Mesenchymal stem cell (in vitro differentiated cells and primary cell): ENCODE data around the gene C1QL2.

Experiments
- DNase-seq: peaks from one replicate; pipeline ENCODE4 v3.0.0-alpha.2; 2013
- H2AFZ ChIP-seq: one replicate; pipeline ENCODE4 v1.6.1; 2013; ENCODE audit warnings: low read depth, mild to moderate bottlenecking, control low read depth, inconsistent platforms, low read length, moderate library complexity
- H2AK5ac ChIP-seq: 2 replicates; pipeline ENCODE4 v1.6.1; 2013; ENCODE audit warnings: low read length, moderate library complexity, mild to moderate bottlenecking, inconsistent platforms; ENCODE audit not compliant: severe bottlenecking
- H2BK120ac ChIP-seq: one replicate; pipeline ENCODE4 v1.6.1; 2013; ENCODE audit warnings: low read depth, mild to moderate bottlenecking, inconsistent platforms, low read length, moderate library complexity
- H2BK12ac ChIP-seq, 2 experiments: one replicate each; pipeline ENCODE4 v1.6.1; 2013; ENCODE audit warnings: inconsistent platforms in 2 of 2, low read length in 2 of 2, mild to moderate bottlenecking in 2 of 2, moderate library complexity in 2 of 2, control low read depth in 1 of 2
- H2BK15ac ChIP-seq: one replicate; pipeline ENCODE4 v1.6.1; 2013; ENCODE audit warnings: mild to moderate bottlenecking, low read depth, inconsistent platforms; ENCODE audit not compliant: poor library complexity, severe bottlenecking
- H2BK5ac ChIP-seq: 2 replicates; pipeline ENCODE4 v1.6.1; 2013; ENCODE audit warnings: low read depth, mild to moderate bottlenecking, low read length, control low read depth, inconsistent platforms; ENCODE audit not compliant: poor library complexity, severe bottlenecking
- H3K14ac ChIP-seq, 2 experiments: one replicate each; pipeline ENCODE4 v1.6.1; 2013; ENCODE audit warnings: inconsistent platforms in 2 of 2, low read length in 2 of 2, control low read depth in 1 of 2, mild to moderate bottlenecking in 1 of 2, moderate library complexity in 1 of 2
- H3K18ac ChIP-seq, 2 experiments: one replicate each; pipeline ENCODE4 v1.6.1; 2013; ENCODE audit warnings: inconsistent platforms in 2 of 2, low read length in 2 of 2, control low read depth in 1 of 2, low read depth in 1 of 2, mild to moderate bottlenecking in 1 of 2
- H3K23ac ChIP-seq, 2 experiments: one replicate each; pipeline ENCODE4 v1.6.1; 2013; ENCODE audit warnings: inconsistent platforms in 2 of 2, low read length in 2 of 2, mild to moderate bottlenecking in 2 of 2, moderate library complexity in 2 of 2, control low read depth in 1 of 2
- H3K27ac ChIP-seq: 2 replicates; pipeline ENCODE4 v1.5.1; 2013; ENCODE audit warnings: mild to moderate bottlenecking, moderate library complexity, low read length, control low read depth, inconsistent platforms; ENCODE audit not compliant: poor library complexity, severe bottlenecking
- H3K27me3 ChIP-seq, 2 experiments: 2 replicates each; pipeline versions ENCODE4 v1.6.1 to v1.7.0; 2013; ENCODE audit warnings: low read length in 2 of 2, mild to moderate bottlenecking in 2 of 2, moderate library complexity in 2 of 2, control low read depth in 1 of 2, inconsistent platforms in 1 of 2; ENCODE audit not compliant: control insufficient read depth in 1 of 2, insufficient read depth in 1 of 2
- H3K36me3 ChIP-seq, 2 experiments: 2 replicates each; pipeline versions ENCODE4 v1.6.1 to v1.7.0; 2013; ENCODE audit warnings: low read length in 2 of 2, control low read depth in 1 of 2, inconsistent platforms in 1 of 2, low read depth in 1 of 2, mild to moderate bottlenecking in 1 of 2; ENCODE audit not compliant: insufficient read depth in 2 of 2, control insufficient read depth in 1 of 2
- H3K4ac ChIP-seq, 2 experiments: one replicate each; pipeline ENCODE4 v1.6.1; 2013; ENCODE audit warnings: inconsistent platforms in 2 of 2, low read length in 2 of 2, mild to moderate bottlenecking in 2 of 2, moderate library complexity in 2 of 2, control low read depth in 1 of 2, low read depth in 1 of 2
- H3K4me1 ChIP-seq: 2 replicates; pipeline ENCODE4 v1.6.1; 2013; ENCODE audit warnings: low read depth, low read length, control low read depth; ENCODE audit not compliant: control insufficient read depth, insufficient read depth
- H3K4me2 ChIP-seq: 2 replicates; pipeline ENCODE4 v1.6.1; 2013; ENCODE audit warnings: low read length, mild to moderate bottlenecking, inconsistent platforms; ENCODE audit not compliant: poor library complexity, severe bottlenecking
- H3K4me3 ChIP-seq, 2 experiments: 2 replicates each; pipeline versions ENCODE4 v1.5.1 to v1.7.0; 2013; ENCODE audit warnings: low read length in 2 of 2, mild to moderate bottlenecking in 2 of 2, control low read depth in 1 of 2, low read depth in 1 of 2; ENCODE audit not compliant: insufficient read depth in 1 of 2
- H3K79me1 ChIP-seq: replicated peaks from 2 replicates; pipeline ENCODE4 v1.6.1; 2013; ENCODE audit warnings: mild to moderate bottlenecking, control low read depth, low read length, inconsistent platforms; ENCODE audit not compliant: poor library complexity, severe bottlenecking
- H3K9ac ChIP-seq: 2 replicates; pipeline ENCODE4 v1.7.0; 2013; ENCODE audit warnings: mild to moderate bottlenecking, low read length, moderate library complexity
- H3K9me3 ChIP-seq: 2 replicates; pipeline ENCODE4 v1.7.0; 2013; ENCODE audit warnings: mild to moderate bottlenecking, low read length; ENCODE audit not compliant: control insufficient read depth
- H4K8ac ChIP-seq: one replicate; pipeline ENCODE4 v1.6.1; 2013; ENCODE audit warnings: inconsistent platforms, mild to moderate bottlenecking, low read length, moderate library complexity
- H4K91ac ChIP-seq: one replicate; pipeline ENCODE4 v1.6.1; 2013; ENCODE audit warnings: mild to moderate bottlenecking, low read length, inconsistent platforms
- WGBS: methylation state at CpG from one replicate; pipeline ENCODE4 v1.1.7; 2013; ENCODE audit warnings: mixed read lengths; 5-methylcytosine and 5-hydroxymethylcytosine counted together

Gene C1QL2

DNA sequence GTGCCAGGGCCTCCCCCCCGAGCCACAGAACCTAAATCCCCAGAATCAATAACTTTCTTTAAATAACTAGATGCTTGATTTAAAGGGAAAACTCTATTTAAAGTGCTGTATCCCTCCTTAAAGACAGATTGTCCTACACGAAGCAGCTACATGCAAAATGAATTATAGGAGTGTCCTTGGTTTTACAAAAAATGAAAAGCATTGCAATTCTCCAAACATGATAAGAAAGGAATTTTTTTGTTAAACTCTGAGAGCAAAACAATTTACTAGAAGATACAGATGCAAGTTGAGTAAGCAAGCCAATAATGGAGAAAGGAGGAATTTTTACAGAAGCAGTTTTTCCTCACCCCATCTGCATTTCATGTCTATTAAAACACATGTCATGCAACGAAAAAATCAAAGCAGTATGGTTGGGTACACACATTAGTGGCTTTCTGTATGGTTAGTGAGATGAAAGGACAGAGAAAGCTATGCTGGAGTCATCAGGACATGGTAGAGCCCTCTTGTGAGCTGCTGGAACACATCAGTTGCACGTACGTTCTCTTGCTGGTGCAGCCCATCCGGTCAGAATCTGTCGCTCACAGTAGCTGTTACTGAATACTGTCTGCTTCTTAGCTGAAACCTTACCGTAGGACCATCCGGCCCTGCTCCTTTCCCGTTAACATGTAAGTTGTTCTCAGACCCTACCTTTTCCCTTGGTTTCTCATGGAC, 39.1 kb upstream of the C1QL2 start:
- H2AK5ac ChIP-seq = no peak overlapping the region
- no peak overlapping the region for H3K23ac ChIP-seq
- no peak overlapping the region for H2BK120ac ChIP-seq
- H2BK15ac ChIP-seq = no peak overlapping the region
- DNase-seq = peak; percentile 43
- WGBS = 74% methylated on average over 8 of the region's 10 CpGs
- H2AFZ ChIP-seq = no peak overlapping the region
- no peaks in the 10 kb centered on the region for H3K36me3 ChIP-seq
- H3K14ac ChIP-seq = no peak overlapping the region
- H3K18ac ChIP-seq = no peak overlapping the region
- H3K4me2 ChIP-seq = no peak overlapping the region
- peaks cover 25 to 32% of the 10 kb centered on the region in 2 experiments for H3K27me3 ChIP-seq
- H3K4ac ChIP-seq = no peak overlapping the region
- H4K91ac ChIP-seq = no peak overlapping the region
- no peak overlapping the region for H2BK5ac ChIP-seq
- no peaks in the 10 kb centered on the region for H3K9me3 ChIP-seq
- peak overlapping the region in 1 of 2 experiments; percentile 57 for H2BK12ac ChIP-seq
- no peak overlapping the region for H3K4me3 ChIP-seq
- no peaks in the 10 kb centered on the region for H3K79me1 ChIP-seq
- H3K4me1 ChIP-seq = peaks cover 3% of the 10 kb centered on the region
- H3K9ac ChIP-seq = no peak overlapping the region
- no peak overlapping the region for H4K8ac ChIP-seq
- no peak overlapping the region for H3K27ac ChIP-seq

DNA sequence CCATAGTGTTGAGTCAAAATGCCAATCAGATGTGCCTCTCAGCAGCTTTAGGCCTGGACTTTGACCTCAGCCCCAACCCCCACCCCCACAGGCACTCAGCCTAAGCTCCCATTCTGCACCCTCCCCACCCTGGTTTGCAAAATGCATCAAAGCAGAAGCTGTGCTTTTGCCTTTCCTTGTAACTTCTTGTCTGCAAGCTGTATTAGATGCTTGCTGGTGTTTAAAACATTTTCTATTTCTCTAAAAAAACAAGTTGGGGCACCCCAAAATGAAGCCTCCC, 38.5 kb upstream of the C1QL2 start:
- Histone ChIP-seq H3K14ac (no peak overlapping the region), H3K4ac (no peak overlapping the region), H3K79me1 (no peaks in the 10 kb centered on the region), H4K91ac (no peak overlapping the region), H2BK120ac (no peak overlapping the region), H4K8ac (no peak overlapping the region), H2AK5ac (no peak overlapping the region), H3K4me2 (no peak overlapping the region), H3K9me3 (no peaks in the 10 kb centered on the region), H2BK5ac (no peak overlapping the region), H2AFZ (no peak overlapping the region), H3K27me3 (peaks cover 25 to 31% of the 10 kb centered on the region in 2 experiments), H3K36me3 (no peaks in the 10 kb centered on the region), H3K4me3 (no peak overlapping the region), H3K4me1 (peaks cover 3% of the 10 kb centered on the region), H3K18ac (no peak overlapping the region), H2BK15ac (no peak overlapping the region), H3K23ac (no peak overlapping the region), H3K27ac (no peak overlapping the region), H3K9ac (no peak overlapping the region), H2BK12ac (no peak overlapping the region)
- DNase-seq = no peak

DNA sequence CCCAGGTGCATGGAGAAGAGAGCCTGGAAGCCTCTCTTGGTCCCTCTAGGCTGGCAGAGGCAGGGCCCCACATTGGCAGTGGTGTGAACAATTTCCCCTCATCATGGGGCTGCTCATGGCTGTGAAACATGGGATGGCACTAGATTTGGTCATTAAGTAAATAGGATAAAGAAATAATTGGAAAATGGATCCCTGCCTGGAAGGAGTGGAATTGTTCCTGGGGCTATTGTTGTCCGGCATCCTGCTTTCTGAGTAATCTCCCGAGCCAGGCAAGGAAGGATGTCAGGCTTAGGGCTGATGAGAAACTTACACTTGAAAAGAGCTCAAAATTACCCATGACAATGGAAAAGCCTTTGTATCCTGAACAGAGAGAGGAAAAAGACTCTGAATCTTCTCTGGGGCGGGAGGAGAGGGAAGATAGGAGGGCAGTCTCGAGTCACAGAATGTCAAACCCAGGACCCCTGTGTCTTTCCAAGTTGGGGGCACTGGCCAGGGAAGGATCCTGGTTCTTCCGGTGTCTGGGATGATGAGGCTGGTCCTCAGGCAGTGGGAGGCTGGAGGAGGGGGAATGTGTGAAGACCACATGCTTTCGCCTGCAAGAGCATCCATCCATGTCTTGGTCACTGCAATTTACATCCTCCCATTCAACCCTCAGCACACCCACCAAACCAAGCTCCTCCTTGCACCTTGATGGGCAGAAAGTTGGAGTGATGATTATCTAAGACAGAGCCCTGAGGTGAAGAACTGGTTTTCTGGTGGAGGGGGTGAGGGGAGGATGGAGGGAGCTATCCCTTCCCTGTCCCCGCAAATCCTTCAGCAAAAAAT, 38.0 kb upstream of the C1QL2 start:
- Histone ChIP-seq H3K18ac (no peak overlapping the region), H3K4me2 (no peak overlapping the region), H3K36me3 (no peaks in the 10 kb centered on the region), H3K79me1 (no peaks in the 10 kb centered on the region), H3K4ac (no peak overlapping the region), H3K4me3 (no peak overlapping the region), H3K23ac (no peak overlapping the region), H3K9ac (no peak overlapping the region), H2AK5ac (no peak overlapping the region), H3K4me1 (peaks cover 3% of the 10 kb centered on the region), H2AFZ (no peak overlapping the region), H3K14ac (no peak overlapping the region), H2BK12ac (no peak overlapping the region), H3K9me3 (no peaks in the 10 kb centered on the region), H3K27ac (no peak overlapping the region), H4K91ac (no peak overlapping the region), H4K8ac (no peak overlapping the region), H2BK15ac (no peak overlapping the region), H2BK5ac (no peak overlapping the region), H3K27me3 (peaks cover 25 to 27% of the 10 kb centered on the region in 2 experiments), H2BK120ac (no peak overlapping the region)
- DNase-seq = no peak
- 63% methylated on average over 6 of the region's 7 CpGs for WGBS

DNA sequence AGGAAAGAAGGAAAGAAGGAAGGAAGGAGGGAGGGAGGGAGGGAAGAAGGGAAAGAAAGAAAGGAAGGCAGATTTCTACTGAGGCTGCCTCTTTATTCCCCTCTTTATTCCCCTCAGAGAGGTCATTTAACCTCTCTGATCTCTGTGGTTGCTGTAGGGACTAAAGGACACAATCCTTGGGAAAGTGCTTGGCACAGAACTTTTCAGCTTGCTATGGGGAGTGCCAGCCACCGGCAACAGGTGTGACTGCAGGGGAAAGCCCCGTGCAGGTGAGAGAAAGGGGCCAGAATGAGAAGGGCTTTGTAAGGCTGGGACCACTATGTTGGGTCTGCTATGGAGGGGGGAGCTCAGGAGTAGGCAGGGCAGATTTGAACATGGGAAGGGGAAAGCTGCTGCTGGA, 37.3 kb upstream of the C1QL2 start:
- Histone ChIP-seq H2AK5ac (no peak overlapping the region), H3K36me3 (no peaks in the 10 kb centered on the region), H3K14ac (no peak overlapping the region), H3K18ac (no peak overlapping the region), H2BK120ac (no peak overlapping the region), H3K4me2 (no peak overlapping the region), H3K27ac (no peak overlapping the region), H3K4ac (no peak overlapping the region), H3K9ac (no peak overlapping the region), H2BK5ac (no peak overlapping the region), H2BK15ac (no peak overlapping the region), H2BK12ac (no peak overlapping the region), H3K4me3 (no peak overlapping the region), H3K27me3 (peaks cover 23 to 25% of the 10 kb centered on the region in 2 experiments), H3K4me1 (peaks cover 3% of the 10 kb centered on the region), H4K91ac (no peak overlapping the region), H4K8ac (no peak overlapping the region), H3K9me3 (no peaks in the 10 kb centered on the region), H2AFZ (no peak overlapping the region), H3K23ac (no peak overlapping the region), H3K79me1 (no peaks in the 10 kb centered on the region)
- no peak for DNase-seq
- 9% methylated on average over 2 of the region's 2 CpGs for WGBS
